Activated T-helper 1 cell treated with anti-CD3 and anti-CD28 coated beads, Interleukin-2, amount 50 U/mL, for 16 hours (primary cell): Measurements from ENCODE around the gene HAUS6.
"Not testable (repeated sequence)": the region's sequence is repeated elsewhere in the genome, so short reads cannot be mapped to it uniquely, and the experiment has no call there.

Experiments
- DNase-seq, 2 donors: peaks; one replicate each; pipeline ENCODE4 v3.0.0-alpha.2; 2020; ENCODE audit warnings: low read depth in 1 of 2, low spot score in 1 of 2

HAUS6 gene

DNA sequence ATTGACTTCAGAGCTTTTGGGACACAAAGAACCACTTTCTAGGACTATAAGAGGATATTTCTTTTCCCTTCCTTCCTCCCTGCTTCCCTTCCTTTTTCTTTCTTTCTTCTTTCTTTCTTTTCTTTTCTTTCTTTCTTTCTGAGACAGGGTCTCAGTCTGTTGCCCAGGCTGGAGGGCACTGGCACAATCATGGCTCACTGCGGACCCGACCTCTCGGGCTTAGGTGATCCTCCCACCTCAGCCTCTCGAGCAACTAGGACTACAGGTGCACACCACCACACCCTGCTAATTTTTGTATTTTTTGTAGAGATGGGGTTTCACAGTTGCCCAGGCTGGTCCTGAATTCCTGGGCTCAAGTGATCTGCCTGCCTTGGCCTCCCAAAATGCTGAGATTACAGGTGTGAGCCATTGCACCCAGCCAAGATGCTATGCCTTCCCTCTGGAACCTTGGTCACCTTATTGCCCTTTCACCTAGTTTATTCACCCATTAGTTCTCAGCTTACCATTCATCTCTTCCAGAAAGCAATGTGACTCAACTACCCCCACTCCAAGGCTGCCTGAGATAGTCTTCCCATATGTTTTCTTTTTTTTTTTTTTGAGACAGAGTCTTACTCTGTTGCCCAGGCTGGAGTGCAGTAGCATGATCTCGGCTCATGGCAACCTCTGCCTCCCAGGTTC is 14.5 kb upstream of the HAUS6 start:
- DNase-seq: no peak

DNA sequence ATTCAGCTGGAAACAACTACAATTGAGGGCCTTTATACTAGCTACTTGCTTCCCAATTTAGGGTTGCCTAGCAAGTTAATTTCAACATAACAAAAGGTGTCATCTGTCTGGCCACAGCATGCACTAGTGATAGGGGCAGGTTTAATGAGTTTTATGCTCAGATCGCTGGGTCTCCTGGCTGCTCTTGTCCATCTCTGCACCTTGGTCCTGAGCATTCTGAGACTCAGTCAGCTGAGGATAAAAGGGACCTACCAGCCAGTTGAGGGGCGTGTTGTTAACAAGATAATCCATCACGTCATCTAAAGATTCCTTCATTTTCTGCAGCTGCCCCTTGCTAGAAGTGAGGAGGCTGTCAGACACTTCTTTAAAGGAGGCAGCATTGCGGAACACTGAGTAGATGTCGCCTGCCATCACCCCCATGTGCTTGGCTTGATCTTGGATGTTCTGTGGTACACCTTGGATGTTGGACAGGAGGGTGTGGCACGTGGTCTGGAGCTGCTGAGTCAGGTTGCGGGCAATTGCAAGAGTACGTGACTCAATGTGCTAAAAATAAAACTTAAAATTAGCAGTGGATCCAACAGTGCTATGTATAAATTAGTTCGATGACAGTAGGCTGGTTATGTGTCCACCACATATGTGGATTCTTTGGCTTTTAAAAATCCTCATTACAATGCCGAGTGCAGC is 13.5 kb upstream of the HAUS6 start:
- DNase-seq: no peak

DNA sequence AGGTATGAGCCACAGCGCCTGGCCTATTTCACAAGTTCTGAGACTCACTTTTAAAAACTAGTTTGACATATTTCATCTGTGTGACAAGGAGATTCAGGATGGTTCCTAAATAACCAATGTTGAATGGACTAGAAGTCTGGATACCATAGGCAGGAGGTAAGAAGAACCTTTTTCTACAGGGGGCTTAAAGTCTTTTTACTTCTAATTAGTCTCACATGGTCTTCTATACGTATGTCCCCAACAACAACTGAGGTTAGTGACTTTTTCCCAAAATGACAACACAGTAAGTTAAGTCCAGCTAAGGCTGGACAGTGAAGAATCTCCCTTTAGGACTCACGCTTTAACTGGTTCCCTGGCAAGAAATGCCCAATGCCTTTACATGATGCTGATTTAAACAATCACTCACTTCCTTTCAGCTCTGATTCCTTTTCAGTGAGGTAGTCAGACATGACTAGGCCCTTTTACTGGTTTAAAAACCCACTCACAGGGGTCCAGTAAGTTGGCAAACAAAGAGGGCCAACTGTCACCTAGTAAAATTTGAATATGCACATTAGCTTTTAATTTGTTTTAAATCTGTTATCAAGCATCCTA is 12.1 kb upstream of the HAUS6 start:
- DNase-seq: no peak

DNA sequence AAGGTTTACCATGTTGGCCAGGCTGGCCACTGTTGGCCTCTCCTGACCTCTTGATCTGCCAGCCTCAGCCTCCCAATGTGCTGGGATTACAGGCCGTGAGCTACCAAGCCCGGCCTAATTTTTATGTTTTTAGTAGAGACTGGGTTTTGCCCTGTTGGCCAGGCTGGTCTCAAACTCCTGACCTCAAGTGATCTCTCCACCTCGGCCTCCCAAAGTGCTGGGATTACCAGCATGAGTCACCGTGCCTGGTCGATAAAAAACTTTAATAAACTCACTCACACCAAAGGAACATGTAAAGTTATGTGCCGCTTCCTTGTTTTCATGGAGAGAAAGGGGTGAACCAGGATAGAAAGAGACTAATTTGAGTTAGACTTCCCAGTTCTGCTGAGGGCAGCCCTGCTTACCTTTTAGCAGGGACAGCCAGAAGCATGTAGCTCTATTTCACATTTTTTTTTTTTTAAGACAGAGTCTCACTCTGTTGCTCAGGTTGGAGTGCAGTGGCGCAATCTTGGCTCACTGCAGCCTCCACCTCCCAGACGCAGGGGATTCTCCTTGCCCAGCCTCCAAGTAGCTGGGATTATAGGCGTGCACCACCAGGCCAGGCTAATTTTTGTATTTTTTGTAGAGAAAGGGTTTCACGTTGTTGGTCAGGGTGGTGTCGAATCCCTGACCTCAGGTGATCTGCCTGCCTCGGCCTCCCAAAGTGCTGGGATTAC is 11.4 kb upstream of the HAUS6 start:
- DNase-seq: no peak

DNA sequence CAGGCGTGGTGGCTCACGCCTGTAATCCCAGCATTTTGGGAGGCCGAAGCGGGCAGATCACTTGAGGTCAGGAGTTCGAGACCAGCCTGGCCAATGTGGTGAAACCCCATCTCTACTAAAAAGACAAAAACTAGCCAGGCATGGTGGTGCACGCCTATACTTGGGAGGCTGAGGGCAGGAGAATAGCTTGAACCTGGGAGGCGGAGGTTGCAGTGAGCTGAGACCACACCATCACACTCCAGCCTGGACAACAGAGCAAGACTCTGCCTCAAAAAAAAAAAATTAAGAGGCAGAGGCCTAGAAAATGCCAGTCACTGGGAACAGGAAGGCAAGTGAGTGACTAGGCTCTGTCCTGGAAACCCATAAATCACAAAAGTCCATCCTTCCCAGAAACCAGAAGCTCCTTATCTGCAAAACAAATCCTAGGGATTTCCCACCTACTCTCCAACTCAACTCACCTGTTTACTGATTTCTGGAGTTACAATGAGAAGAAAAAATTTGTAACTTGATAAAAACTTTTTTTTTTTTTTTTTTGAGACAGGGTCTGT is 10.4 kb upstream of the HAUS6 start:
- DNase-seq: not testable (repeated sequence)

DNA sequence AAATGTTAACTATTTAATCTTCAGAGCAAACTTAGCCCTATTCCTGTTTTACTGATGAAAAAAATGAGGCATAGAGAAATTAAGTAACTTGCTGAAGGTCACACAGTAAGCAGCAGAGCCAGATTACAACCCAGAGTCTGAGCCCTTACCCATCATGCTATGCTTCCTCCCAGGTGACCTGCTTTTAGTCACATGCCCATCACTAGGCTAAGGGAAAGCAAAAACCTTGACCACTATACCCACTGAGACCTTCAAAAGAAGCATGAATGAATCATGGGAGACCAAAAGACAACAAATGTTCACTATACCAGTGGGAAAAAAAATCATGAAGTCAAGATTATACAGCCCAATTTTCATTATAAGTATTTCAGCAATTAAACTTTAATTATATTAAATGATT is 5.3 kb upstream of the HAUS6 start:
- no peak for DNase-seq

DNA sequence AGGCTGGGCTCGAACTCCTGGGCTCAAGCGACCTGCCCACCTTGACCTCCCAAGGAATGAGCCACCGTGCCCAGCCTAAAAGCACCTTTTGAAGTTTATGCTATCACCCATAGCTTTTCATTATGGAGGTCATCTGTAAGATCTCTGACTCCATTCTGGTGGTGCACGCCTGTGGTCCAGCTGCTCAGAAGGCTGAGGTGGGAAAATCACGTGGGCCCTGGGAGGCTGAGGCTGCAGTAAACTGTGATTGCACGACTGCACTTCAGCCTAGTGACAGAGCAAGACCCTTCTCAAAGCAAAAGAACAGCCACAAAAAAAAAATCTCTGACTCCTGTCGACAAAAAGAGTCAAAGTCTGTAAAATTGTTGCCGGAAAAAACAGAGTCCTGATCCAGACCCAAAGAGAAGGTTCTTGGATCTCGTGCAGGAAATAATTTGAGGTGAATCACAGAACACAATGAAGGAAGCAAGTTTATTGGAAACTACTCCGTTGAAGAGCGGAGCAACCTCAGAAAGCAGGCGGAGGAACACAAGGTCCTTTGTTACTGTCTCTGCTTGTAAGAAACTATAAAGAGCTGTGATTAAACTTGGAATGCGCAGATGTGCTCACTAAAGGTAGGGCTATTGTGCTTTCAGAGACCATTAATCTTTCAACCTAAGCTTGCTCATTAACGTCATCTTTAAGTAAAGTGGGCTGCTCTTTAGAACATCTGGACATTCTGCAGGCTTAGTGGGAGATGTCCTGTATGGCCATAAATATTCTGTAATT is 2.0 kb upstream of the HAUS6 start:
- DNase-seq: no peak

DNA sequence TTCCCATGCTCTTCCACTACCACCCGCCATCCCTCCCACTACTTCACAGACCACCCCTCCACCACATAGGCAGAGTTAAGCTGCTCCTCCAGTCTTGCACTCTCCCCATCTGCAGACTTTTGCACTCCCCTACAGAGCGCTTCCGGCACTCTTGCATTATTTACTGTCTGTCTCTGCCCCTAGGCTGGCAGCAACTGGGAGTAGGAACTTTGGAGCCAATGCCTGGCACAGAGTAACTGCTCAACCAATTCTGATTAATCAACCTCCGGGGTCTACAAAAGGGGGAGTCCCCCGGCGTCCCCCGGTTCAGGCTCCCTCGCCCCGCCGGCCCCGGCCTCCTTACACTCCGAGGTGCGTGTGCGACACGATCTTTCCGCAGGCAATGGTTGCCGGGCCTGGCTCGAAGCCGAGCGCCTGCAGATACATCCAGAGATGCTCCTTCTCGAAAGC is 498 bp downstream of the HAUS6 start:
- peak; percentile 11 to 13 for DNase-seq

DNA sequence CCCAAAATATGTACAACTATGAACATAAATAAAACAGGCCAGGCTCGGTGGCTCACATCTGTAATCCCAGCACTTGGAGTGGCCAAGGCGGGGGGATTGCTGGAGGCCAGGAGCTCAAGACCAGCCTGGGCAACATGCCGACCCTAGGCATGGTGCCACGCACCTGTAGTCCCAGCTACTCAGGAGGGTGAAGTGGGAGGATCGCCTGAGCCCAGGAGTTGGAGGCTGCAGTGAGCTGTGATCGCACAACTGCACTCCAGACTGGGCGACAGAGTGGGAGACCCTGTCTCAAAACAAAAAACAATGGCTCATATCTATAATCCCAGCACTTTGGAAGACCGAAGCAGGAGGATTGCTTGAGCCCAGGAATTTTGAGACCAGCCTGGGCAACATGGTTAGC is 1.5 kb downstream of the HAUS6 start:
- no peak for DNase-seq

DNA sequence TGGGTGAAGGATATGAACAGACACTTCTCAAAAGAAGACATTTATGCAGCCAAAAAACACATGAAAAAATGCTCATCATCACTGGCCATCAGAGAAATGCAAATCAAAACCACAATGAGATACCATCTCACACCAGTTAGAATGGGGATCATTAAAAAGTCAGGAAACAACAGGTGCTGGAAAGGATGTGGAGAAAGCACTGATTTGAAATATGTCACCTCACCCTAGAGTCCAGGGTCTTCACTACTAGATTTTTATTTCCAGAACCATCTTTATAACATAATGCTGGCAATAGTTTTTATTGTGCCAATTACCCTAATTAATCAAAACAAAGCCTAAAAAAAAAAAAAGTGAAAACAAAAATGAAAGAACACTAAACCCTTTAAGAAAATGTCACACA is 5.3 kb downstream of the HAUS6 start:
- DNase-seq: not testable (repeated sequence)

DNA sequence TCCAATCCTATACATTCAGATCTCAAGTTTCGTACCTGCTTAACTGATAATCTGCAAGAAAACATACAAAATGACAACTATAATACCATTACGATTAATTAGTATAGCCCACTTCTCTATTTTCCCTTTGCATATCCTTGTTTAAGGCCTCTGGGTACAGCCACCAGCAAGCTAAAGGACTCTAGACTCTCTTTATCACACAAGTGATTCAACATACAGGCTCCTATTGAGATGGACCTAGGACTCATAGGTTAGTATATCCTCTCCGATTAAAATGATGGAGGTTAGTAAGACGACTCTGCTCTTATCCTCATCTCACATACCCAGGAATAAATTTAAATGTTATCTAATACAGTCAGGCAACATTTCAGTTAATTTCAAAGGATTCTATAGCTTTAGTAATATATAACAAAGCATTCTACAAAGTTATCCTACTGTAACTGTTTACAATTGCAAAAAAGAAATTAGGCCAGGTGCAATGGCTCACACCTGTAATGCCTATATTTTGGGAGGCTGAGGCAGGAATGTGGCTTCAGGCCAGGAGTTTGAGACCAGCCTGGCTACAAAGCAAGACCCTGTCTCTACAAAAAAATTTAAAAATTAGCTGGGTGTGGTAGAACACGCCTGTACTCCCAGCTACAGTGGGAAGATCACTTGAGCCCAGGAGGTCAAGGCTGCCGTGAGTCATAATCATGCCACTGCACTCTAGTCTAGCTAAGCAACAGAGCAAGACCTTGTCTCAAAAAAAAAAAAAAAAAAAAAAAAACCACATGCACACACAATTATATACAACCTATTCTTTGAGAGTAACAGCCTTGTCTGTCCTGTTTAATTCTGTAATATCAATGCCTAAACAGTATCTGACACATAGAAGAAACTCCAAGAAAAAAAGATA is 15.4 kb downstream of the HAUS6 start:
- no peak for DNase-seq

DNA sequence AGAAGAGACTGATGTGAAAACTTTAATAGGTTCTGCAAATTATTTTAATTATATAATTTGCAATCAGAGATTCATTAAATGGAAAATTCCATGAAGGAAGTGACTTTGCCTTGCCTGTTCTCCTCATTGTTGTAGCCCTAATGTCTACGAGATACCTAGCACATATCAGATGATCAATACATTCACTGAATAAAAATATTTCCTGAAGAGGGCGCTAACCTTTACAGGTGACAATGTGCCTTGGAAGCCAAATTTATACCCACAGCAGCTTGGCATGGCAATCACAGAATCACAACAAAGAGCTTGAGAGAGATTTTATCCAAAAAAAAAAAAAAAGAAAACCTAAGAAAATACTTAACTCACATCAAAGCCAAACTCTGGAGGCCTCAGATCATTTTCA is 17.4 kb downstream of the HAUS6 start:
- no peak for DNase-seq

DNA sequence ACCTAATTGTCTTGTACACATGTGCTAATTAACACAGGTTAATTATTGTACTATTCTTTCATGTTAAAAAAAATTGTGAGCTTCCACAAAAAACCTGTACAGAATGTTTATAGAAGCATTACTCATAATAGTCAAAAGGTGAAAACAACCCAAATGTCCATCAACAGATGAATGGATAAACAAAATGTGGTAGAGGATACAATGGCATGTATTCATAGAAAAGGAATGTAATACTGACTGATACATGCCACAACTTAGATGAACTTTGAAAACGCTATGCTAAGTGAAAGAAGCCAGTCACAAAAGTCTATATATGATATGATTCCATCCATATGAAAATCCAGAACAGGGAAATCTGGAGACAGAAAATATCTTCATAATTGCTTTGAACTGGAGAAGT is 27.9 kb downstream of the HAUS6 start:
- no peak for DNase-seq

DNA sequence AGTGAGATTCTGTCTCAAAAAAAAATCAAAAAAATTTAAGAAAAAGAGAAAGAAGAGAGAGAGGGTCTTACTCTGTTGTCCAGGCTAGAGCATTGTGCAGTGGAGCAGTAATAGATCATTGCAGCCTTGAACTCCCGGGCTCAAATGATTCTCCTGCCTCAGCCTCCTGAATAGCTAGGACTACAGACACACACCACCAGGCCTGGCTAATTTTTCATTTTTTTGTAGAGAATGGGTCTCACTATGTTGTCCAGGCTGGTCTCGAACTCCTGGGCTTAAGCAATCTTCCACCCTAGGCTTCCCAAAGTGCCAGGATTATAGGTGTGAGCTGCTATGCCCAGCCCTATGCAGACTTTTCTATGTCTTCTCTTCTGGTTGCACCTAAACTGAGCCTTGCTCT is 28.5 kb downstream of the HAUS6 start:
- DNase-seq: no peak

DNA sequence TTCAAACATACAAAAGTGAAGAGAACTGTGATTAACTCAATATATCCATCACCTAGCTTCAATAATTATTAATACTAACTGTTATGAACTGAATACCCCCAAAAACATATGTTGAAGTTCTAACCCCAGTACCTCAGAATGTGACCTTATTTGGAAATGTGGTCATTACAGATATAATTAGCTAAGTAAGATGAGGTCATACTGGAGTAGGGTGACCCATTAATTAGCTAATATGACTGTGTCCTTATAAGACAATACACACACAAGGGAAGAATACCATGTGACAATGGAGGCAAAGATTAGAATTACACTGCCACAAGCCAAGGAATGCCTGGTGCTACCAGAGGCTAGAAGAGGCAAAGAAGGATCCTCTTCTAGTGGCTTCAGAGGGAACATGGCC is 45.7 kb downstream of the HAUS6 start:
- DNase-seq: no peak

DNA sequence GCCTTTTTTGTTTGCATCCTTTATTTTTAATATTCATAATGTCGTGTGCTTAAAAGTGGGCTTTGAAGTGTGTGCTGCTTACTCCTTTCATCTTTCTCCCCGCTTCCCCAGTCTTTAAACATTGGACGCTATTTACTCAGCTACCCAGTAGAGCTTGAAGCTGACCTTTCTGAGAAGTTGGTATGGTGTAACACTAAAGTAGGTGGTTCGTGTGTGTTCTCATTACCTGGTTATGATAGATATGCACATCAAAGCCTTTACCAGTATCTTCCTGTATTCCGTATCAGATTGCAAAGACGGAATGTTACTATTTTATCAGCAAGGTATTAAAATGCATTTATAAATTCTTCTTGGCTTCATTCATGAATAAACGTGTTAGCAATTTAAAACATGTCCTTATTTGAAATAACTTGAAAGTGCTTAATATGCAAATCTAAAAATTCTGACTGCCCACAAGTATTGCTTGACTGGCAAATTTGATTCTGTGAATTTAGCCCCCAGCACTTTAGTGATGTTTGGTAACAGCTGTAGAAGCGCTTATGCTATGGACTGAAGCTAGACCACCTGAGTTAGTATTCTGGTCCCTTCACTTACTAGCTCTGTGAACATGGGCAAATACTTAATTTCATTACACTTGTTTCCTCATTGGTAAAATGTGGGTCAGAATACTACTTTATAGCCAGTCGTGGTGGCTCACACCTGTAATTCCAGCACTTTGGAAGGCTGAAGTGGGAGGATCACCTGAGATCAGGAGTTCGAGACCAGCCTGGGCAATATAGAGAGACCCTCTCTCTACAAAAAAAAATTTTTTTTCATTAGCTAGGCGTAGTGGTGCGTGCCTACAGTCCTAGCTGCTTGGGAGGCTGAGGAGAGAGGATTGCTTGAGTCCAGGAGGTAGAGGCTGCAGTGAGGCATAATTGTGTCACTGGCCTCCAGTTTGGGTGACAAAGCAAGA is 51.8 kb downstream of the HAUS6 start:
- DNase-seq: no peak

DNA sequence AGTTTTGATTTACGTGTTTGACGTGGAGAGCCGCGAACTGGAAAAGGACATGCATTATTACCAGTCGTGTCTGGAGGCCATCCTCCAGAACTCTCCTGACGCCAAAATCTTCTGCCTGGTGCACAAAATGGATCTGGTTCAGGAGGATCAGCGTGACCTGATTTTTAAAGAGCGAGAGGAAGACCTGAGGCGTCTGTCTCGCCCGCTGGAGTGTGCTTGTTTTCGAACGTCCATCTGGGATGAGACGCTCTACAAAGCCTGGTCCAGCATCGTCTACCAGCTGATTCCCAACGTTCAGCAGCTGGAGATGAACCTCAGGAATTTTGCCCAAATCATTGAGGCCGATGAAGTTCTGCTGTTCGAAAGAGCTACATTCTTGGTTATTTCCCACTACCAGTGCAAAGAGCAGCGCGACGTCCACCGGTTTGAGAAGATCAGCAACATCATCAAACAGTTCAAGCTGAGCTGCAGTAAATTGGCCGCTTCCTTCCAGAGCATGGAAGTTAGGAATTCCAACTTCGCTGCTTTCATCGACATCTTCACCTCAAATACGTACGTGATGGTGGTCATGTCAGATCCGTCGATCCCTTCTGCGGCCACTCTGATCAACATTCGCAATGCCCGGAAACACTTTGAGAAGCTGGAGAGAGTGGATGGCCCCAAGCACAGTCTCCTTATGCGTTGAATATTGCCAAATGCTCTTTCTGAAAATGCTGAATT is 52.6 kb downstream of the HAUS6 start:
- no peak for DNase-seq
